Myocyte (in vitro differentiated cells): ENCODE measurements around the gene GSTK1. TPM values are rescaled to one million over a fixed set of nuclear protein-coding genes. Genes with fewer than 3 reads are reported as not detected.
"Not testable (repeated sequence)": the region's sequence is repeated elsewhere in the genome, so short reads cannot be mapped to it uniquely, and the experiment has no call there.

Experiments
- DNase-seq: peaks from one replicate; pipeline ENCODE4 v3.0.0-alpha.2; 2012; ENCODE audit warnings: low read depth
- polyA plus RNA-seq: library from polyadenylated mRNA; unstranded; fragments of >200 nt; gene quantifications from one replicate; pipeline ENCODE4 v1.2.1, GENCODE V29; 2012; ENCODE audit warnings: missing spikeins
- total RNA-seq: library from RNA; depleted of rRNA; stranded (reverse); fragments of >200 nt; gene quantifications from 2 replicates; pipeline ENCODE4 v1.2.3, GENCODE V29; 2014

Gene GSTK1
- total RNA-seq = 162 and 208 TPM in 2 replicates
- 145 TPM for polyA plus RNA-seq

DNA sequence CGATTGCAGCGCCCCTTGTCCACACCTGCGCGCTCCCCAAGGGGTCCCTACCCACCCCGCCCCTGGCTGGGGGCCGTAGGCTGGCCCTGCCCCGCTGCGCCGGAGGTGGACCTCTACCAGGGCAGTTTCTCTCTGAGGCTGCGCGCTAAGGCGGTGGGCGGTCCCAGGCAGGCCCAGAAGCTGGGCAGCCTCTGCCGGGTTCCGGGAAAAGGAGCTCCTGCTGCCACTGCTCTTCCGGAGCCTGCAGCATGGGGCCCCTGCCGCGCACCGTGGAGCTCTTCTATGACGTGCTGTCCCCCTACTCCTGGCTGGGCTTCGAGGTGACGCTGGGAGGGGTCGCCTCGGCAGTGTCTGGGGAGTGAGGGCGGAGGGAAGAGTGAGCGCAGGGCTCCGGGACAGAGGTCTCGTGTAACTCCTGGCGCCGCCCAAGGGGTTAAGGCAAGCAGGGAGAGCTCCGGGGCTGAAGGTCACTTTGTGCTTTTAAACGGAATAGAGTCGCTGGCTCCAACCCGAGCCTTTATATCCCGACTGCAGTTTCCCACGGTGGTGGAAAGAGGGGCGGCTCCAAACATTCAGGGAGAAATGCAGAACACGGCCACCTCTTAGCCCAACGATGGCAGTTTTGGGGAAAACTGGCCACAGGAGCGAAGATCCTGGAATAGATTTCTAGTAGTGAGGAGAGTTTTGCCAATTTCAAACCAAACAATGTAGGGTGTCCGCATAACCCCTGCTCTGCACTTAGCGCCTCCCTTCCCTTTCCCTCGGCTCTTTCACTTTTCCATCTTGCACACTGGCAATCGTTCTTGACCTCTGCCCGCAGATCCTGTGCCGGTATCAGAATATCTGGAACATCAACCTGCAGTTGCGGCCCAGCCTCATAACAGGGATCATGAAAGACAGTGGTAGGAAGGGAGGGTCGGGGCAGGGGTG lies at the start of gene GSTK1:
GSTK1 (plus strand) TSS at position 176 of the 930 bp plus-strand sequence; CDS start at position 249, 73 bp downstream.
- peak; percentile 87 for DNase-seq

DNA sequence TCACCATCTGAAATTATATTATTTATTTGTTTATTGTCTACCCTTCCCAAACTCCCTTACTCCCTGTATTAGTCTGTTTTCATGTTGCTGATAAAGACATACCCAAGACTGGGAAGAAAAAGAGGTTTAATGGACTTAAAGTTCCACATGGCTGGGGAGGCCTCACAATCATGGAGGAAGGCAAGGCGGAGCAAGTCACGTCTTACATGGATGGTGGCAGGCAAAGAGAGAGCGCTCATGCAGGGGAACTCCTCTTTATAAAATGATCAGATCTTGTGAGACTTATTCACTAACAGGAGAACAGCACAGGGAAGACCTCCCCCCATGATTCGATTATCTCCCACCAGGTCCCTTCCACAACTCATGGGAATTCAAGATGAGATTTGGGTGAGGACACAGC lies 49.8 kb upstream of the GSTK1 start:
- not testable (repeated sequence) for DNase-seq

DNA sequence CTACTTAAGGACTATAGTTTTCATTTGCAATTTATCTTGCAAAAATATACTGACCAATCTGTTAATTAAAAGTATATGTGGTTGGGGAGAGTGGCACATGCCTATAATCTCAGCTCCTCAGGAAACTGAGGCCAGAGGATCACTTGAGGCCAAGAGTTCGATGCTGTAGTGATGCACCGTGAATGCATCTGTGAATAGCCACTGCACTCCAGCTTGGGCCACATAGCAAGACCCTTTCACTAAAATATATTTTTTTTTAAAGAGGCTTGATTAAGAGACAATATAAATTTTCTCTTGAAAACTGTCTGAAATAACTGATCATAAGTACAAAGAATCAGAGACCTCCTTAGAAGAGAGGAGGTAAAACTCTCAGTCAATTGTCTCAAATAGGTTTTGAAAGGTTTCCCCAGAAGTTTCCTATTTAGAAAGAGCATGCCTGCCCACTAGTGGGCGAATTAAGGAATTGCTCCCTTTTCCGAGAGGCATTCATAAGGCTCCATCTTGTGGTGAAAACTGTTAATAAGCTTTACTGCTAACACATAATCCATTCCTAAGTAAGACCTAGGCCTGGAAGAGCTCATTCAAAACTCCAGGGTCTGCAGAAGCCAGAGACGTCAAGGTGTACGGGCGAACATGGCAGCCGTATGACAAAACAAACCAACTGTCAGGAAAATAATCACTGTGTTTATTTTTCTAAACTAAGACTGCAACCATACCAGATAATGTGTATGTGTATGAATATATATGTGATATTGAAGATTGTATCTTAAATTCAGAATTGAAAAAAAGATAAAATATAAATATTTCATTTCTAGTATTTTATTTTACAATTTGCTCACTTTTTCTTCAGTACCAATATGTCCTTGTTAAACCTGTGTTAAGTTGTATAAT lies 48.2 kb upstream of the GSTK1 start:
- peak; percentile 93 for DNase-seq

DNA sequence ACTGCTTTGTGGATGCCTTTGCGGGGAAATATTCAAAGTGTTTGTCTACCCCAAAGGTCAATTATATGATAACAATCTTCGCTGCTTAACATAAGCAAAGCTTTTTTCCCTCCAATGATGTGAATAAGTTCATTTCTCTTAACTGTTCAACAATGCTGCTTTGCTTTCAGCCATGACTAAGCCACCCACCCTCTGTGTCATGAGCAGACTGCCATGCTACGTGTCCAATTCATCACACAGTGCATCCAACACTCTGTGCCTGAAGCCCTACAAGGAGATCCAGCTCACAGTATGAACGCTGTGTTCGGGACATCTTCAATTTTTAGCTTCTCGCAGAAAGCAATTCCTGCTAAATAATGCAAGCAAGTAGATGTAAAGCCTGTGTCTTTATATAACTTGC lies 47.1 kb upstream of the GSTK1 start:
- no peak for DNase-seq

- no peak for DNase-seq
Measured at GRCh38 chr7:143216686-143217085, 46.6 kb upstream of the GSTK1 start.

DNA sequence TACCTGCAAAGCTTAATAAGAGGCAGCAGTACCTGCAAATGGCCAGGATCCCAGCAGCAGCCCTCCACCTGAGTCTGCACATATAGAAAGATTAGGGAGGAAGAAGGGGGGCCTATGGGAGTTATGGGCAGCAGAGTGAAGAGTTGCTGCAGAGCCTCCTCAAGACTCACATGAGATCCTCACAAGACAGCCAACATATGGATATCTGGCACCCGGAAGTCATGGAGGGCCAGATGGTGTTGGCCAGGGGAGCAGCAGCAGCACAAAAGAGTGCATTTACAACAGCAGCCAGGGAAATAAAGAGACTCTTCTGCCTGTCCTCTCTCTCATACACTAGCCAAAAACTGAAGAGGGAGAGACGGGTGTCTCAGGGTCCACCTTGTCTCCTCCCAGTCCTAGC lies 45.4 kb upstream of the GSTK1 start:
- no peak for DNase-seq

DNA sequence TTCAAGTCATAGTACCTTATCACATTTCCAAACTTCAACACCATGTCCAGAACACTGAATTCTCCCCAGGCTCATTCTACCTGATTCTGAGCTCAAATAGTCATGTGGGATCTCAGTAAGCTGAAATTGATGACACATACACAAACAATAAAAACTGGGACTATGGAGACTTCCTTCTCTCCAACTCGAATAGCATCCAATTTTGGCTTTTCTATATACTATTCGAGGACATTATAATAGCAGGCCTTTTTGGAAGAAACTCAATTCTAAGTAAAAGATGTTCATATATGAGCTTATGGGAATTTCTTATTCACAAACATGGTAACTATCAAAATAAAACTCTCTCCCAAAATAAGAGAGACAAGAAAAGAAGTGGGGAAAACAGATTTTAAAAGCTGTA lies 42.0 kb upstream of the GSTK1 start:
- no peak for DNase-seq

- no peak for DNase-seq
Measured at GRCh38 chr7:143221737-143222136, 41.5 kb upstream of the GSTK1 start, which contains the start of gene TAS2R40. Gene TAS2R40, plus strand, starts transcription at chr7:143222037. Its CDS starts 42 bp downstream, at chr7:143222079.

DNA sequence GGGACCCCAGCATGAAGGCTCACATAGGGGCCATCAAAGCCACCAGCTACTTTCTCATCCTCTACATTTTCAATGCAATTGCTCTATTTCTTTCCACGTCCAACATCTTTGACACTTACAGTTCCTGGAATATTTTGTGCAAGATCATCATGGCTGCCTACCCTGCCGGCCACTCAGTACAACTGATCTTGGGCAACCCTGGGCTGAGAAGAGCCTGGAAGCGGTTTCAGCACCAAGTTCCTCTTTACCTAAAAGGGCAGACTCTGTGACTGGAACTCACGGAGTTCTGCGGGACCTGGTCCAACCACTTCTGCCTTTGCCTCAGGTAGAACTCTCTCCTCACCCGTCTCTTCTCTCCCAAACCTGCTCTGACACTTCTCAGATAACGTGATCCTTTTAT lies 40.5 kb upstream of the GSTK1 start:
- DNase-seq = no peak

DNA sequence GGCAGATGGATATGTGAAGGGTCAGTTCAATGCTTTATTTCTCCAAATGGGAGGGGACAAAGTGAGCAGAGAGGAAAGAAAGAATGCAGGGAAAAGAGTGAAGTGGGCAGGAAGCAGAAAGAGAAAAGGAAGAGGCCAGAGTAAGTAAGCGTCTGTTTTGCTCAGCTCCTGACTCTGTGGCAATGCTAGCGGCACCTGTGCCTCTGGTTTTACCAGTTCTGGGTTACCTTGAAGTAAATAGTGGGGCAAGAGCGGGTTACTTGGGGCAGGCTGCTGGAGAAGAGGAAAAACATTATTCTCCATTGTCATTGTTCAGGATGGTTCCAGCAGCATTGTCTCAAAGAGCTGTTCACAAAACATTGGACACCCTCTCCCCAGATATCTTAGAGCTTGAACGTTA lies 39.5 kb upstream of the GSTK1 start:
- DNase-seq = no peak

- no peak for DNase-seq
Measured at GRCh38 chr7:143225047-143225446, 38.2 kb upstream of the GSTK1 start.

GRCh38 chr7:143227806-143228205 lies 35.4 kb upstream of the GSTK1 start:
- peak; percentile 41 for DNase-seq

GRCh38 chr7:143229054-143229790 lies 34.0 kb upstream of the GSTK1 start:
- DNase-seq = peak; percentile 44

DNA sequence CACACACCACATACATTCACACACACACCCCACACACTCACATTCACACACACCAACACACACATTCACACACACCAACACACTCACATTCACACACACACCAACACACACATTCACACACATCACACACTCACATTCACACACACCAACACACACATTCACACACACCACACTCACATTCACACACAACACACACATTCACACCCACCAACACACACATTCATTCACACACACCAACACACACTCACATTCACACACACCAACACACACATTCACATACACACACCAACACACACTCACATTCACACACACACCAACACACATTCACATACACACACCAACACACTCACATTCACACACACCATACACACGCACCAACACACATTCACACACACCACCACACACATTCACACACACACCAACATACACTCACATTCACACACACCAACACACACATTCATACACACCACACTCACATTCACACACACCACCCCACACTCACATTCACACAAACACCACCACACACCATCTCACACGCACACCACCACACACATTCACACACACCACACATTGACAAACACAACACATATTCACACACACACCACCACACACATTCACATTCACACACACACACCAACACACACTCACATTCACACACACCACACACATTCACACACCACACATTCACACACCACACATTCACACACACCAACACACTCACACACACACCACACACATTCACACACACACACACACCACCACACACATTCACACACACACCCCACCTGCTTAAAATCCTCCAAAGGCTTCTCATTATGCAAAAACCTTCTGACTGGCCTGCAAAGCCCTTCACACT lies 32.4 kb upstream of the GSTK1 start:
- no peak for DNase-seq

DNA sequence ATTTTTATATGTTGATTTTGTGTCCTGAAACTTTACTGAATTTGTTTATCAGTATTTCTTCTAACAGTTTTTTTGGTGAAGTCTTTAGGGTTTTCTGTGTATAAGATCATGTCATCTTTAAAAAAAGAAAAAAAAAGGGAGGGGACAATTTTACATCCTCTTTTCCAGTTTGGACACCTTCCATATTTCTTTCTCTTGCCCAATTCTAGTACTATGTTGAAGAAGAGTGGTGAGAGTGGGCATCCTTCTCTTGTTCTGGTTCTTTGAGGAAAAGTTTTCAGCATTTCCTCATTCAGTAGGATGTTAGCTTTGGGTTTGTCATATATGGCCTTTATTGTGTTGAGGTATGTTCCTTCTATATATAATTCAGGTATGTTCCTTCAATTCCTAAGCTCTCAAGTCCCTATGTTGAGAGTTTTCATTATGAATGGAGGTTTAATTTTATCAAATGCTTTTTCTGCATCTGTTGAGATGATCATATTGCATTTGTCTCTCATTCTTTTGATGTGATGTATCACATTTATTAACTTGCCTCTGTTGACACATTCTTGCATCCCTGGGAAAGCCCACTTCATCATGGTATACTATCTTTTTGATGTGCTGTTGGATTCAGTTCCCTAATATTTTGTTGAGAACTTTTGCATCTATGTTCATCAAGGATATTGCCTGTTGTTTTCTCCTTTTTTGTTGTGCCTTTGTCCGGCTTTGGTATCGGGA lies 29.3 kb upstream of the GSTK1 start:
- DNase-seq = no peak

GRCh38 chr7:143234533-143234875 lies 28.7 kb upstream of the GSTK1 start:
- DNase-seq = no peak

DNA sequence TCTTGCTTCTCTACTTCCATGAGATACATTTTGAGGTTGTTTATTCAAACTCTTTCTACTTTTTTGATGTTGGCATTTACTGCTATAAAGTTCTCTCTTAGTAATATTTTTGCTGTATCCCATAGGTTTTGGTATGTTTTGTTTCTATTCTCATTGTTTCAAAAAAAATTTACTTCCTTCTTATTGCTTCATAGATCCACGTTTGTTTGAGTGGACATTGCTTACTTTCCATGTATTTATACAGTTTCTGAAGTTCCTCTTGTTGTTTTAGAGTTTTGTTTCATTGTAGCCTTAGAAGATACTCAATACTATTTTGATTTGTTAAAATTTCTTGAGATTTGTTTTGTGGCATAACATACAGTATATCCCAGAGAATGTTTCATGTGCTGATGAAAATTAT lies 27.7 kb upstream of the GSTK1 start:
- DNase-seq = no peak

DNA sequence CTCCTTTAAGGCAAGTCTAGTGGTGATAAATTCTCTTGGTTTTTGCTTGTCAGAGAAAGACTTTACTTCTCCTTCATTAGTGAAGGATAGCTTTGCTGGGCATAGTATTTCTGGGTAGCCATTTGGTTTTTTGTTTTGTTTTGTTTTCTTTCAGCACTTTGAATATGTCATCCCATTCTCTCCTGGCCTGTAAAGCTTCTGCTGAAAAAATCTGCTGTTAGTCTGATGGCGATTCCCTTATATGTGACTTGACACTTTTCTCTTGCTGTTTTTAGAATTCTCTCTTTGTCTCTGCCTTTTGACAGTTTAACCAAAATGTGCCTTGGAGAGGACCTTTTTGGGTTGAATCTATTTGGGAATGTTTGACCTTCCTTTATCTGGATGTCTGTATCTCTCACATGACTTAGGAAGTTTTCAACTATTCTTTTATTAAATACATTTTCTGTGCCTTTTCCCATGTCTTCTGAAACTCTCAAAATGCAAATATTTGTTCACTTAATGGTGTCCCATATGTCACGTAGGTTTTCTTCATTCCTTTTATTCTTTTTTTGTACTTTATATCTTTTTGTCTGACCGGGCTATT lies 26.7 kb upstream of the GSTK1 start:
- DNase-seq = no peak

DNA sequence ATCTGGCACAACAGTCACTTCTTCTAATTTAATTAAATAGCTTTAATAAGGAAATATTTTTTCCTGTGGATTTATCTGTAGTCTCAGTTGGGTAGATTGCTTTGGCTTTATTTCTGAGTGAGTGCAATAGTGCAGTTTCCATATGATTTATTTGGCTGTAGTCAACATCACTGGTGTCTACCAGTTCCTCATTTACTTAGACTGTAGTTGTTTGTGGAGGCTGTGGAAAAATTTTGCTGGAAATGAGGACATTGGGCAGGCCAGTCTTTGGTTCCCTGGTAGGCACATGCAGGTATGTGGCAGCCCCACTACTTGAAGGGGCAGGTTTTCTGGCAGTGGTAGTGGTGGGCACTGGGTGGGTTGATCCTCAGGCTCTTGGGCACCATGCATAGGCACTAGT lies 25.9 kb upstream of the GSTK1 start:
- DNase-seq = no peak
